IPS-18c (cell line): ENCODE results near the gene TBC1D22B.
"Not testable (repeated sequence)": the region's sequence is repeated elsewhere in the genome, so short reads cannot be mapped to it uniquely, and the experiment has no call there.

Source experiments
- H3K4me3 ChIP-seq: 2 replicates; pipeline ENCODE4 v1.7.0; 2013; ENCODE audit warnings: low read depth, mild to moderate bottlenecking, low read length, moderate library complexity; ENCODE audit not compliant: insufficient read depth
- H3K9me3 ChIP-seq: one replicate; pipeline ENCODE4 v1.6.1; 2013; ENCODE audit warnings: mild to moderate bottlenecking, low read length, moderate library complexity; ENCODE audit not compliant: control insufficient read depth, insufficient read depth

Gene TBC1D22B

GRCh38 chr6:37307484-37307883 is 49.9 kb downstream of the TBC1D22B start:
- H3K4me3 ChIP-seq, H3K9me3 ChIP-seq: not testable (repeated sequence)

GRCh38 chr6:37308069-37308815 is 50.7 kb downstream of the TBC1D22B start:
- no peak overlapping the region for H3K4me3 ChIP-seq
- no peaks in the 10 kb centered on the region for H3K9me3 ChIP-seq

DNA sequence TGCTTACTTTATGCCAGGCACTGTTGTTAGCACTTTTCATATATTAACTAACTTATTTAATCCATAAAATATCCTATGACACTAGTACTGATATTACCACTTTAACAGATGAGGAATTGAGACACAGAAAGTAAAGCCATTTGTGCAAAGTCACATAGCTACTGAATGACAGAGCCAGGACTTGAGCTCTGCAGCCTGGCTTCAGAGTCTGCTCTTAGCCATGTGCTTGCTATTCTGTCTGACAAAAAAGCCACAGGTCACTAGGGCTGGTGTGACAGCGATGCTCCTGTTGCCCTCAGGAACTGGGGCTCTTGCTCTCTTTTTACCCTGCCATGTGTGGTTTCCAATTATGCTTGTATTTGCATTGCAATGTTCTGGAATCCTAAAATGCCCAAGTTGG is 51.5 kb downstream of the TBC1D22B start:
- Histone ChIP-seq H3K9me3 (no peaks in the 10 kb centered on the region), H3K4me3 (no peak overlapping the region)

GRCh38 chr6:37309692-37310091 is 52.1 kb downstream of the TBC1D22B start:
- Histone ChIP-seq H3K9me3 (no peaks in the 10 kb centered on the region), H3K4me3 (no peak overlapping the region)

DNA sequence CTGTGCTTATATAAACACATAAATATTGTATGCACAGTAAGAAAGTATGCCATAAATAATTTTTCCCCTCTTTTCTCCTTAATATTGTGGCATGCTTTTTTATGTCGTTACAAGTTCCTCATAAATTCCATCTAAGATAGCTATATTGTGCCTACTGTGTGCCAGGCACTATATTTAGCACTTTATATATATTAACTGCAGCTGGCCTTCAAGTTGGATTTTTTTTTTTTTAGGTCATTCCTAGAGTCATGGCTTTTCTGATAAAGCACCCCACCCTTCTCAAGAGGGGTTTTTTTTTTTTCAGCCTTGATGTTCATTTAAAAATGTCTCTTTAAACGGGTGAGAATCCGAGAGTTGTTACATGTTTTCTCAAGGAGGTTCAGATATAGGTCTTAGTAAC is 53.4 kb downstream of the TBC1D22B start:
- H3K4me3 ChIP-seq, result no peak overlapping the region
- no peaks in the 10 kb centered on the region for H3K9me3 ChIP-seq

DNA sequence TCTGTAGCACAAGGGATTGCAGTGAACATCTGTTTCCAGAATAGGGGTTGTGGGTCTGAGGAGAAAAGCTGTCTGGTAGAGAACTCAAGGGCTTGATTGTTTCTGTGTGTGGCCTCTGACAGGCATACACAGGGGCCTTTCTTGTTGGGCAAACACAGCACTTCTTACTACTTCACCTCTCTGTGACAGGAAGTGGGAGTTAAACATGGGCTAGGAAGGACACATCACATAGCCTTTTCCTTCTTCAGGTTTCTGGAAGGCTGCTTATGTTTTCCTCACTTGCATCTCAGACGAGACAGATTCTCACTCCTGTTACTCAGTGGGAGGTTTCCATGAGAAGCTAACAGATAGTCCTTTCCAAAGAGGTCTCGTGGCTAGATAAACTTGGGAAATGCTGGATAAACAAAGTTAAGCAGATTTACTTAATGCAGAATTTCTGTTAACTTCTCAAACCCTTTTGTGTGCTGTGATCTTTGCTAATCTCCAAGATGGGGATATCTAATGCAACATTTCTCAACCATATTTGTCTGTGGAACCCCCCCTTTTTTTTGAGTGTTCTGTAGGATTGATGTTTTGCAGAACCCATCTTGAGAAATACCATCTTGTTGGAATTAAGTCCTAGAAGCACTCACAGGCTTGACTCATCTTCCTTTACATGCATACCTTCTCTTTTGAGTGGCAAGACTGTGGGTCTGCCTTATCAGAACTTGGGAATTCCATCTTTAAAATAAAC is 54.3 kb downstream of the TBC1D22B start:
- no peaks in the 10 kb centered on the region for H3K9me3 ChIP-seq

GRCh38 chr6:37313723-37314486 is 56.3 kb downstream of the TBC1D22B start:
- Histone ChIP-seq H3K4me3 (no peak overlapping the region), H3K9me3 (no peaks in the 10 kb centered on the region)

More for the DNA sequence above, 54.3 kb downstream of the TBC1D22B start:
- H3K4me3 ChIP-seq, result no peak overlapping the region

- H3K9me3 ChIP-seq, result no peaks in the 10 kb centered on the region
- H3K4me3 ChIP-seq, result no peak overlapping the region
These were observed 57.0 kb downstream of the TBC1D22B start for GRCh38 chr6:37314487-37315156.

- H3K4me3 ChIP-seq, result no peak overlapping the region
- no peaks in the 10 kb centered on the region for H3K9me3 ChIP-seq
These were observed 57.6 kb downstream of the TBC1D22B start for GRCh38 chr6:37315157-37315515.

GRCh38 chr6:37316071-37316470 is 58.5 kb downstream of the TBC1D22B start:
- Histone ChIP-seq H3K4me3 (no peak overlapping the region), H3K9me3 (no peaks in the 10 kb centered on the region)

DNA sequence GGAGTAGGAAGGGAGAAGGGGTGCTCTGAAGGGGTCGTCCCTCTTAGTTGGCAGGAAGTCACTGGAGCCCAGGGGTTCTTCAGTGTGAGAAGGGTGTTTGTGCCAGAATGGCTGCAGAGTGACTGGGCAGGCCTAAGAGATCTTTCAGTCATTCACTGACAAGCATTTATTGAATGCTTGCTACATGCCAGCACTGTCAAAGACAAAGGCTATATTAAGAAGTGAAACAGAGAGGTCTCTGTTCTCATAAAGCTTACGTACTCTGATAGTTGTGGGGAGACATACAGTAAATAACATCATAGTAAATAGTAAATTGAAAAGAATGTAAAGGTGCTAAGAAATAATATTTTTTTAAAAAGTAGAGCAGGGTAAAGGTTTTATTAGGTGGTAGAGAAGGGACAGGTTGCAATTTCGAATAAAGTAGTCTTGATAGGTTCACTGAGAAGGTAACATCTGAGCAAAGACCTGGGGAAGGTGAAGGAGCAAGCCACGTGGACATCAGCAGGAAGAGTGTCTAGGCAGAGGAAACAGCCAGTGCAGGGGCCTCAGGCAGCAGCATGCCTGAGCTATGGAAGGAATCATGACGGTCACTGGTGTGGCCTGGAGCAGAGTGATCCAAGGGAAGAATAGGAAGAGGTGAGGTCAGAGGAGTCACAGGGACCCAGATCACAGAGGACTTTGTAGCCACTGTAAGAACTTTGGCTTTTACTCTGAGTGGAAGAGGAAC is 59.9 kb downstream of the TBC1D22B start:
- Histone ChIP-seq H3K4me3 (no peak overlapping the region), H3K9me3 (no peaks in the 10 kb centered on the region)

GRCh38 chr6:37319156-37319555 is 61.6 kb downstream of the TBC1D22B start:
- H3K9me3 ChIP-seq, result no peaks in the 10 kb centered on the region
- no peak overlapping the region for H3K4me3 ChIP-seq

DNA sequence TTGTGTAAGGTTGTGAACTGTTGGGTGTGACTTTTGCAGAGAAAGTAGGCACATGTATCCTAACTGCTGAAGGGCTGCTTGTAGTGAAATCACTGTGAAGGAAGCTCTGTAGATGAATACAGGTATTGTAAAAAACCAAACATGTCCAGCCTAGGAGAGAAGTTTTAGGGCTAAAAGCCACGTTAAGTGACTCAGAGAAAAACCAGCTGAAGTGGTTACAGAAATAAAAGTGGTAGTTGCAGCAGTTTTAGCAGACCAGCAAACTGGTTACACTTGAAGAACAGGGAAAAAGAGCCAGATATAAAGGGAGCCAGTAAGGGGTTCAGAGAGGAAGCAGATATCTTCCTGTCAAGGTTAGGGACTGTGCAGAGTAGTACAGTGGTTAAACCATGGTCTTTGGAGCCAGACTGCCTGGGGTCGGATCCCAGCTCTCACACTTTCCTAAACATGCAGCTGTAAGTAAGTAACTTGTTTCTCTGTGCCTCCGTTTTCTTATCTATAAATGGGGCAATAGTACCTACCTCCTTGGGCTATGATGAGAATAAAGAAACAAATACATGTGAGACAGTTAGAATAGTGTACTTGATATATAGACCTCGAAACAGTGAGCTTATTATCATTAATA is 62.4 kb downstream of the TBC1D22B start:
- Histone ChIP-seq H3K4me3 (no peak overlapping the region), H3K9me3 (no peaks in the 10 kb centered on the region)

GRCh38 chr6:37320646-37321045 is 63.1 kb downstream of the TBC1D22B start:
- Histone ChIP-seq H3K9me3 (no peaks in the 10 kb centered on the region), H3K4me3 (no peak overlapping the region)

DNA sequence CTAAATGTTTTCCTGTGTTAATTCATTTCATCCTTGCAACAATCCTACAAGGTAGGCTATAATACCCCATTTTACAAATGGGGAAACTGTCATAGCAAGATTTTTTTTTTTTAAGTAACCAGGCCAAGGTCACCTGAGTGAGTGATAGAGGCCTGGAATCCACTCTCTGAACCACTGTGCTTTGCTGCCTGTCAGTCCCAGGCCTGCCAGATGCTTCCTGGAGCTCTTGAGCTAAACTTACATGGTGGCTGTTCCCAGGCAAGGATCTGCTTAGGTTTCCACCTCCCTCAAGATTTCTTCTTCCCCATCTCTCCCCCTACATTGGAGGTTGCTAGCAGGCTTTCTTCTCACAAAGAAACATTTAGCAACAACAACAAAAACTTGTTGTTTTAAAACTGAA is 63.5 kb downstream of the TBC1D22B start:
- Histone ChIP-seq H3K9me3 (no peaks in the 10 kb centered on the region), H3K4me3 (no peak overlapping the region)

GRCh38 chr6:37321516-37322415 is 64.2 kb downstream of the TBC1D22B start:
- H3K9me3 ChIP-seq, result no peaks in the 10 kb centered on the region

More at GRCh38 chr6:37321516-37322415, 64.2 kb downstream of the TBC1D22B start:
- no peak overlapping the region for H3K4me3 ChIP-seq
